ENCODE results near the gene CPNE6.

Gene CPNE6

GRCh38 chr14:24068711-24069410, 2.5 kb upstream of the CPNE6 start:
- no peak for DNase-seq (ENCODE audit: low read depth in 1 of 2, low spot score in 1 of 2)

DNA sequence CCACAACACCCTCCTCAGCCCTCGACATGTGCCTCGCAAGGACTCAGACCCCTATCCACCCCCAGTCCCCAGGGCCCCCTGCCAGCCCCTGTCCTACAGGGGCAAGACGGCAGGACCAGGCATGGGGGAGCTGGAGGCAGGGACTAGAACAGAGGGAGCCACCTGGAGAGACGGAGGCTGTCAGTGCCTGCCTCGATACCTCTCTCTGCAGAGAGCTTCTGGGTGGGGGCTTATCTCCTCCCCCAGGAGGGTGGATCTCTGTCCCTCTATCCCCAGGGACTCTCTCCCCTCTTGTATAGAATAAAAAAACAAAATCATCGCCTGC, 2.0 kb upstream of the CPNE6 start:
- no peak for DNase-seq (ENCODE audit: low read depth in 1 of 2, low spot score in 1 of 2)

- DNase-seq (ENCODE audit: low read depth in 1 of 2, low spot score in 1 of 2) = no peak
These were observed 848 bp upstream of the CPNE6 start for GRCh38 chr14:24070285-24071143.

- DNase-seq (ENCODE audit: low read depth in 1 of 2, low spot score in 1 of 2) = no peak
These were observed 571 bp downstream of the CPNE6 start for GRCh38 chr14:24071836-24072430.

GRCh38 chr14:24072436-24072835, 1.1 kb downstream of the CPNE6 start:
- no peak for DNase-seq (ENCODE audit: low read depth in 1 of 2, low spot score in 1 of 2)

- DNase-seq (ENCODE audit: low read depth in 1 of 2, low spot score in 1 of 2) = no peak
These were observed 1.8 kb downstream of the CPNE6 start for GRCh38 chr14:24072881-24073877.

DNA sequence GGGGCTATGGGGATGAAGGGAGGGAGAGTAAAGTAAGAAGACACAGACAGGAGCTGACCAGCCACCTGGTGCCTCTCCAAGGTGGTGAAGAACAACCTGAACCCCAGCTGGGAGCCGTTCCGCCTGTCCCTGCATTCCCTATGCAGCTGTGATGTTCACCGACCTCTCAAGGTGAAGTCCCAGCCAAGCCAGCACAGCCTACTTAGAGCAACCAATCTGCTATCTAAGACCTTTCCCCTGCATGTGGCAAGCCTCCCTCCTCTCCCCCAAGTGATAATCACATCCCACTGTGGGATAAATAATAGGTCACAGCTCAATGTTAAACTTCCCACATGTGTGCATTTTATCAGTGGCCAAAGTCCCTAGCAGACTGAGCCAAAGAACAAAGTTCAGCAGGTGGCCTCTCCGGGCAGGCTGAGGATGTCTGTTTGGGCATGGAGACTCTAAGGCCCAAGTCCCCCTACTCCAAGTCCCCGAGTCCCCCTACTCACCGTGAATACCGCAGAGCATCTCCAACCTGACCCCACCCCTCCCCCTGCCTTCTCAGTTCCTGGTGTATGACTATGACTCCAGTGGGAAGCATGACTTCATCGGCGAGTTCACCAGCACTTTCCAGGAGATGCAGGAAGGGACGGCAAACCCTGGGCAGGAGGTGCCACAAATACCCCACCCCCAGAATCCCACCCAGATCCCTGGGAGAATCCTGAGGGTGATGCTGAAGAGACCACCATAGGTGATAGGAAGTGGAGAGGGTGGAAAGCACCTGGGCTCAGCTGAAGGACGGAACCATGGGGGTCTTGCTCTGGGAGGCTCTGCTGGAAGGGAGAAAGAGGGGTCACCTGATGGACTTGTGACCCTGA, 3.5 kb downstream of the CPNE6 start:
- DNase-seq (ENCODE audit: low read depth in 1 of 2, low spot score in 1 of 2) = no peak

DNA sequence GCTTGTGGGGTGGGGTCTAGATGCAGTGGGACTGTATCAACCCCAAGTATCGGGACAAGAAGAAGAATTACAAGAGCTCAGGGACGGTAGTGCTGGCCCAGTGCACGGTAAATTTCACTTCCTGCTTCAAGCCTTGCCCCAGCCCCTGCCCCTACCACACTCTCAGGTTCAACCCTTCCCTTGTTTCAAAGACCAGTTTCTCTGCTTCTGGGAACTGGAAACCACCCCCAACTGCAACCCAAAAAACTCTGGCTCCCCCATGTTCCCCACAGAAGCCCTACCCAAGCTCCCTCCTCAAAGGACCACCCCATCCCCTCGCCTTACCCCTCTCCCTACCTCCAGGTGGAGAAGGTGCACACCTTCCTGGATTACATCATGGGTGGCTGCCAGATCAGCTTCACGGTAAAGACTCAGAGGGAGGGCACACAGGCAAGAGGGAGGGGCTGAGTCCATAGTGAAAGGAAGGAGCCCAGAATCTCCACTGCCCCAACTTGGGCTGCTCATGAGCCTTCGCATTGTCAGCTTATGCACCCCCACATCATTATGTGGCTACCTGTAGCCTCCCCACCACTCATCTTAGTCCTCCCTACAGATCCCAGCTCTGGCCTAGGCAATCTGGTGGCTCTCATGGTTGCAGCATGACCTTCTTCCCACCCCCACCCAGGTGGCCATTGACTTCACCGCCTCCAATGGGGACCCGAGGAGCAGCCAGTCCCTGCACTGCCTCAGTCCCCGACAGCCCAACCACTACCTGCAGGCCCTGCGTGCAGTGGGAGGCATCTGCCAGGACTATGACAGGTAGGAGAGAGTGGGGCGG, 4.3 kb downstream of the CPNE6 start:
- DNase-seq (ENCODE audit: low read depth in 1 of 2, low spot score in 1 of 2) = no peak

DNA sequence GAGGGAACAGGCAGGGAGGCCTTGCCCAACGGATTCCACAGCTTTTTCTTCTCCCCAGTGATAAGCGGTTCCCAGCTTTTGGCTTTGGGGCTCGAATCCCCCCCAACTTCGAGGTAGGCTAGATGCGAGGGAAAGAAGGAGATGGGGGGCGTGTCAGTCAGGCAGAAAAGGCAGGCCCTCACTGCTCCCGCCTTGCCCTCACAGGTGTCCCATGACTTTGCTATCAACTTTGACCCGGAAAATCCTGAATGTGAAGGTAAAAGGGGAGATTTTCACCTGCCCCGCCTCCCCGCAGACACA, 4.9 kb downstream of the CPNE6 start:
- DNase-seq (ENCODE audit: low read depth in 1 of 2, low spot score in 1 of 2) = no peak

DNA sequence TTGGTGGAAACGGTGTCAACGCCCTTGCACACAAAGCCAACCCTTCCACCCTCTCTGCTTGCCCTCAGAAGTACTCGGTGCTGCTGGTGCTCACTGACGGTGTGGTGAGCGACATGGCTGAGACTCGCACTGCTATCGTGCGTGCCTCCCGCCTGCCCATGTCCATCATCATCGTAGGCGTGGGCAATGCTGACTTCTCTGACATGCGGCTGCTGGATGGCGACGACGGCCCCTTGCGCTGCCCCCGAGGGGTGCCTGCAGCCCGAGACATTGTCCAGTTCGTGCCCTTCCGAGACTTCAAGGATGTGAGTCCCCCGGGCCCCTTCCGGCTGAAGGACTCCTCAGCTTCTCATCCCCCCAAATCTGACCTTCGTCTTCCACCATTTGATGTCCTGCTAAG, 5.7 kb downstream of the CPNE6 start:
- no peak for DNase-seq (ENCODE audit: low read depth in 1 of 2, low spot score in 1 of 2)

- DNase-seq (ENCODE audit: low read depth in 1 of 2, low spot score in 1 of 2) = no peak
These were observed 6.8 kb downstream of the CPNE6 start for GRCh38 chr14:24078146-24078545.

DNA sequence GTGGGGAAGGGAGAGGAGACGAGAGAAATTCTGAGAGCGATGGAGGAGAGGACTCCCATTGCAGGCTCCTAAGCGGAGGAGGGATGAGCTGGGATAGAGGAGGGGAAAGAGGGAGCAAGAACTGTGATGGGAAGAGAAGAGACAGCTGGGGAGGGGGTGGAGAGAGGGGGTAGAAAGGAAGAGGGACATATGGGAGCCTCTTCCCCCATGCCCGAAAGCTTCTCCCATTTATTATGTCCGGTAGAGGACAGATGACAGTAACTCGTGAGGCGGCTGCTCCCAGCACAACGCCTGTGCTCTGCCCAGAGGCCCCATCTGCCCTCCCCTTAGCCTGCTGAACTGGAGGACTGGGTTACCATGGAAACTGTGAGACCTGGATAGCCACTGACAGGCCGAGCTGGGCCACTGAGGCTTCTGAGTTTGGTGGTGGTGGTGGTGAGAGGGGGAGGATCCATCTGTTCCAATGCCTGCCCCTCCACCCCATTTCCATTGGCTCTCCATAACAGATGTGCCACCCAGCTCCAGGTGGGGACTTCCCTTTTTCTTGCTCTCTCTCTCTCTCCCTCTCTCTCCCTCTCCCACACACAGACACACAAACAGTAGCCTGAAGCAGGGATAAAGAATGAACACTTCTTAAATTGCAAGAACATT, 8.3 kb downstream of the CPNE6 start:
- DNase-seq (ENCODE audit: low read depth in 1 of 2, low spot score in 1 of 2) = no peak

- no peak for DNase-seq (ENCODE audit: low read depth in 1 of 2, low spot score in 1 of 2)
These were observed 8.8 kb downstream of the CPNE6 start for GRCh38 chr14:24080142-24080530.

DNA sequence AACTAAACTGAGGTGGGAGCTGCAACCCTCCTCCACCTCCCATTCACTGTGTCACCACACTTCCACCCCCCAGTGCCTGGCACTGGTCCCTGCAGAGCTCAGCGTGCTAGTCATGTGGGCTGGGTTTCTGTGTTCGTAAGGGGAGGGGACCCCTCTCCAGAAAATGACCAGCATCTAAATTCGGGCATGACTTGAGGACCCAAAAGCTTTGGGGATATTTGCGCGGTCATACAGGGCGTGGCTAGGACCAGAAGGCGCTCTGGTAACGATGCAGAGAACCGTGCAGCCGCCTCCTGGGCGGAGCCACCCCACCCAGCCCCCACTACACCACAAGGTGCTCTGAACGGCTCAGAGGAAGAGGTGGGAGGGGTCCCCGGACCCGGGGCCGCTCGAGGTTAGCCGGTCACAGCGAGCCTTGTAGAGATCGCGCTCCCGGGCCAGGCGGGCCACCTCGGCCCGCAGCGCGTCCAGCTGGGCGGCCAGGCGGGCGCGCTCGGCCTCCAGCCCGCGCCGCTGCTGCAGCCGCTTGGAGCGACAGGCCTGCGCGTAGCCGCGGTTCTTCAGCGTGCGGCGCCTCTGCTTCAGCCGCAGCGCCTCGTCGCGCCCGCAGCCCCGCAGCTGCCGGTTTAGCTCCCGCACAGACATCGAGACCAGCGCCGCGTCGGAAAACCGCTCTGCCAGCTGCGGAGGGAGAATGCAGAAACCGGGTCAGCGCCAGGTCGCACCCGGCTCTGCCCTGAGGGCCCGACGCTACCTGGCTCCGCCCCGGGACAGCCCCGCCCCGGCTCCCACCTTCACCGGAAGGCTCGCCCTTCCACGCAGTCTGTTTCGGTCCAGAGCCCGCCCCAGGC, 9.8 kb downstream of the CPNE6 start:
- DNase-seq (ENCODE audit: low read depth in 1 of 2, low spot score in 1 of 2) = peak; percentile 39 to 58

- DNase-seq (ENCODE audit: low read depth in 1 of 2, low spot score in 1 of 2) = no peak
These were observed 10.4 kb downstream of the CPNE6 start for GRCh38 chr14:24081739-24082211.

DNA sequence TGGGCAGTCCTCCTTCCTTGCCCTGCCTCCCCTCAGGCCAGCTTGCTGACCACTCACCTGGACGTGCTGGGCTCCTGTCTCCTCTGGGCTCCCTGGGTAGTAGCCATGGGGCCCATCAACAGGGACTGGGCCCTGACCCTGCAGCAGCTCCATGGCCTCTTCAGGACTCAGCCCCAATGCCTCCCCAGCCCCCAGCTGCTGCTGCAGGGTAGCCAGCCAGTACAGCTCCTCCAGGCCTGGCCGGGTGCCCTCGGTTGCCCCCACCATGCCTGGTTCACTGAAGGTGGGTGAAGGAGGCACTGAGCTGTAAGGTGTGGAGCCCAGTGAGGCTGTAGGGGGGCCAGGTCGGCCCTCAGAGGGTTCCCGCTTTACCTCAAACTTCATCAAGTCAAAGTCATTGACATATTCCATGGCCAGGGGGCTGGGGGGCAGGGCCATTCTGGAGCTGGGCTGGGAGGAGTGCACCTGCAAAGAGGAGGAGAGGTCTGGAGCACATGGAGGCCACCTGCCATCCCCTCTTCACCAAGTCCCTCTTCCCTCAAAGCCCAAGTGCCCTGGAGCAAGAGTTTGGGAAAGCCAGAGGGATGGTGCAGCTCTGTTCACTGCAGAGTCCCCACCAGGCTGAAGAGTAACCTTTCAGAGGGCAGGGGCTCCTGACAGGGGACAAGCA, 11.2 kb downstream of the CPNE6 start:
- DNase-seq (ENCODE audit: low read depth in 1 of 2, low spot score in 1 of 2) = no peak

- DNase-seq (ENCODE audit: low read depth in 1 of 2, low spot score in 1 of 2) = no peak
These were observed 12.1 kb downstream of the CPNE6 start for GRCh38 chr14:24083462-24083861.

Data from stimulated activated CD4-positive, alpha-beta T cell treated with anti-CD3 and anti-CD28 coated beads, Interleukin-15, amount 100 ng/mL, for 1 hour (primary cell).